ENCODE results near the gene SLC25A39.

GRCh38 chr17:44282264-44282663, 42.4 kb downstream of the SLC25A39 start:
- TF ChIP-seq CTCF (IDR thresholded peaks at IDR 0.05) (no peak), POLR2A (IDR thresholded peaks at IDR 0.05) (no peak)

Measured in Peyer's patch (tissue), 4 donors.